ENCODE measurements around the gene AQP4.

DNA sequence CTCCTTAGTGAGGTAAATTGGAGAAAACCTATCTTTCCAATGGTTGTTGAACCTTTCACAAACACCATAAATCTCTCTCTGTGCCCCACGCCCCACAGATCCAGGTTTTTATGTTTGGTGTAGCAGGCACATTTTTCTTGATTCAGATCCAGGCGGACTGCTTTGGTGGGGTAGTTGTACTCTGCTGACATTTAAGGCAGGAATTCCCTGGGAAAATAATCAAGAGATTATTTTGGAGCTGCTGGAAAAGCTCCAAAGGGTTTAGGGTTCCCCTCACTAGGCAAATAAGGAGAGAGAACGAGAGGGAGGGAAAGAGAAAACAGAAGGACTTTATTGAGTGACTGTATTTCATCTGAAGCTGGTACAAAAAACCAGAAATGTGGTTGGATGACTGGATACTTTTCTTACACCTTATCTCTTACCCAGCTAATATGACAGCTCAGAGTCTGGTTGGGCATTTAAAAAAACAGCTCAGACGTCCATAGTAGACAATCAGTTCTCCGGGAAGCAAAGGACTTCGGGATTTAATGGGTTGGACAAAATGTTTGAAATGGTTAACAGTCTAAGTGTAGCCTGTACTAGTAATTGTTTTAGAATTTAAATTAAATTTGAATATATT lies 3.6 kb upstream of the AQP4 start:
- TF ChIP-seq EZH2 (IDR thresholded peaks at IDR 0.05; ENCODE audit: low read length, missing control alignments) = no peak
- TF ChIP-seq, protein P1, sequence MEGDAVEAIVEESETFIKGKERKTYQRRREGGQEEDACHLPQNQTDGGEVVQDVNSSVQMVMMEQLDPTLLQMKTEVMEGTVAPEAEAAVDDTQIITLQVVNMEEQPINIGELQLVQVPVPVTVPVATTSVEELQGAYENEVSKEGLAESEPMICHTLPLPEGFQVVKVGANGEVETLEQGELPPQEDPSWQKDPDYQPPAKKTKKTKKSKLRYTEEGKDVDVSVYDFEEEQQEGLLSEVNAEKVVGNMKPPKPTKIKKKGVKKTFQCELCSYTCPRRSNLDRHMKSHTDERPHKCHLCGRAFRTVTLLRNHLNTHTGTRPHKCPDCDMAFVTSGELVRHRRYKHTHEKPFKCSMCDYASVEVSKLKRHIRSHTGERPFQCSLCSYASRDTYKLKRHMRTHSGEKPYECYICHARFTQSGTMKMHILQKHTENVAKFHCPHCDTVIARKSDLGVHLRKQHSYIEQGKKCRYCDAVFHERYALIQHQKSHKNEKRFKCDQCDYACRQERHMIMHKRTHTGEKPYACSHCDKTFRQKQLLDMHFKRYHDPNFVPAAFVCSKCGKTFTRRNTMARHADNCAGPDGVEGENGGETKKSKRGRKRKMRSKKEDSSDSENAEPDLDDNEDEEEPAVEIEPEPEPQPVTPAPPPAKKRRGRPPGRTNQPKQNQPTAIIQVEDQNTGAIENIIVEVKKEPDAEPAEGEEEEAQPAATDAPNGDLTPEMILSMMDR (conservative IDR thresholded peaks at IDR 0.05 in 1 of 2, IDR thresholded peaks at IDR 0.05 in 1 of 2; ENCODE audit: low read depth in 1 of 2, low read length in 2 of 2) = no peak

Measured in fibroblast of lung (primary cell).